Endothelial cell of umbilical vein (primary cell): ENCODE data around the gene SLC35E3. TPM values are rescaled to one million over a fixed set of nuclear protein-coding genes. Genes with fewer than 3 reads are reported as not detected.

Experiments used
- BruUV-seq: library from RNA; stranded (reverse); fragments of 400-500 nt; replicated peaks from 2 replicates; lab custom pipeline; 2021; lab: Mats Ljungman, UMichigan
- CTCF ChIA-PET: fragments of 300-600, 350-600 bp; sonication (Branson Sonifier 250); formaldehyde crosslinking; loops from one replicate; lab custom pipeline; 2021; ENCODE audit warnings: antibody characterized with exemption, inconsistent platforms; lab: Charles Lee
- POLR2A ChIA-PET: fragments of 300-600, 350-600 bp; sonication (Branson Sonifier 250); formaldehyde crosslinking; loops from one replicate; lab custom pipeline; 2021; ENCODE audit warnings: antibody characterized with exemption, inconsistent platforms; lab: Charles Lee
- DNase-seq: peaks from one replicate; pipeline ENCODE4 v3.0.0-alpha.2; 2011; ENCODE audit warnings: low read depth, low spot score
- FAIRE-seq: peaks from 2 replicates; lab custom pipeline; 2011; peaks lifted over from hg19 to GRCh38; lab: Jason Lieb, UNC
- H2AFZ ChIP-seq: 2 replicates; pipeline ENCODE4 v1.6.0; 2012; ENCODE audit warnings: low read depth, low read length, control low read depth, inconsistent platforms
- H3K27ac ChIP-seq: 2 replicates; pipeline ENCODE4 v1.5.1; 2011; ENCODE audit warnings: low read depth, mild to moderate bottlenecking, control low read depth, low read length, moderate library complexity; ENCODE audit not compliant: insufficient read depth
- H3K27me3 ChIP-seq, 2 experiments: 2 replicates each; pipeline versions ENCODE4 v1.6.0 to v1.6.1; 2011; ENCODE audit warnings: low read length in 2 of 2, mixed read lengths in 1 of 2; ENCODE audit not compliant: control insufficient read depth in 2 of 2, insufficient read depth in 2 of 2
- H3K36me3 ChIP-seq, 2 experiments: 2 replicates in 1 of 2; 3 replicates in 1 of 2; pipeline ENCODE4 v1.5.1; 2011; ENCODE audit warnings: low read length in 2 of 2, mild to moderate bottlenecking in 1 of 2, moderate library complexity in 1 of 2; ENCODE audit not compliant: control insufficient read depth in 2 of 2, insufficient read depth in 2 of 2; ENCODE audit errors: extremely low read depth in 1 of 2
- H3K4me1 ChIP-seq: 3 replicates; pipeline ENCODE4 v1.5.1; 2011; ENCODE audit warnings: mild to moderate bottlenecking, low read length; ENCODE audit not compliant: control insufficient read depth, insufficient read depth; ENCODE audit errors: extremely low read depth
- H3K4me2 ChIP-seq: 2 replicates; pipeline ENCODE4 v1.6.1; 2011; ENCODE audit warnings: low read length, control low read depth, mixed read lengths; ENCODE audit not compliant: insufficient read depth
- H3K4me3 ChIP-seq, 3 experiments: fragments of 200-600 bp in 1 of 3; sonication (generic), shearing (Covaris generic) in 1 of 3; replicated peaks in 1 of 3; 2 replicates each; pipeline ENCODE4 v1.5.1; 2011 to 2016; ENCODE audit warnings: control low read depth in 3 of 3, low read length in 3 of 3, mild to moderate bottlenecking in 2 of 3, inconsistent platforms in 1 of 3, low read depth in 1 of 3, moderate library complexity in 1 of 3; ENCODE audit not compliant: insufficient read depth in 1 of 3
- H3K79me2 ChIP-seq: 2 replicates; pipeline ENCODE4 v1.6.0; 2012; ENCODE audit warnings: low read length, inconsistent platforms; ENCODE audit not compliant: control insufficient read depth, insufficient read depth
- H3K9ac ChIP-seq: replicated peaks from 2 replicates; pipeline ENCODE3; 2011; ENCODE audit warnings: low read length, control low read depth; ENCODE audit not compliant: insufficient read depth; ENCODE audit errors: extremely low read depth
- H3K9me1 ChIP-seq: replicated peaks from 3 replicates; pipeline ENCODE4 v1.6.0; 2011; ENCODE audit warnings: mild to moderate bottlenecking, low read length; ENCODE audit not compliant: control insufficient read depth, insufficient read depth; ENCODE audit errors: extremely low read depth
- H3K9me3 ChIP-seq: replicated peaks from 2 replicates; pipeline ENCODE4 v1.5.1; 2012; ENCODE audit warnings: low read length, inconsistent platforms; ENCODE audit not compliant: control insufficient read depth, insufficient read depth
- H4K20me1 ChIP-seq: replicated peaks from 2 replicates; pipeline ENCODE3; 2011; ENCODE audit warnings: mild to moderate bottlenecking, low read length; ENCODE audit not compliant: control insufficient read depth, insufficient read depth; ENCODE audit errors: extremely low read depth
- EZH2 ChIP-seq: IDR thresholded peaks from 2 replicates; pipeline ENCODE4 v1.6.1; 2012; ENCODE audit warnings: borderline replicate concordance, low read depth, mild to moderate bottlenecking, moderate library complexity, low read length, inconsistent platforms; ENCODE audit not compliant: severe bottlenecking
- FOS ChIP-seq: IDR thresholded peaks from 2 replicates; pipeline ENCODE4 v1.6.1; 2011; ENCODE audit warnings: mild to moderate bottlenecking, low read length, moderate library complexity, borderline replicate concordance; ENCODE audit not compliant: insufficient read depth
- GATA2 ChIP-seq: IDR thresholded peaks from 2 replicates; pipeline ENCODE4 v1.7.0; 2011; ENCODE audit warnings: low read depth, mild to moderate bottlenecking, moderate library complexity, mixed read lengths, low read length; ENCODE audit not compliant: insufficient read length, insufficient read depth
- JUN ChIP-seq: IDR thresholded peaks from 2 replicates; pipeline ENCODE4 v1.6.1; 2011; ENCODE audit warnings: borderline replicate concordance, low read depth; ENCODE audit not compliant: insufficient read length, insufficient read depth
- MYC ChIP-seq: IDR thresholded peaks from one replicate; pipeline ENCODE4 v1.6.1; 2011; ENCODE audit warnings: mild to moderate bottlenecking, low read depth, low read length
- POLR2A ChIP-seq: IDR thresholded peaks from 2 replicates; pipeline ENCODE4 v1.6.1; 2012; ENCODE audit warnings: low read depth, mild to moderate bottlenecking, control low read depth, low read length
- POLR2AphosphoS5 ChIP-seq: IDR thresholded peaks from 2 replicates; pipeline ENCODE4 v1.6.1; 2012; ENCODE audit warnings: low read depth, mild to moderate bottlenecking, control low read depth, low read length, moderate library complexity; ENCODE audit not compliant: insufficient read depth
- dilution Hi-C: fragments of 300-500 bp; cut with MboI; formaldehyde crosslinking; loops from one replicate; pipeline ENCODE4 v1.15.0; 2019; ENCODE audit warnings: low sequenced_read_pairs; ENCODE audit not compliant: extremely low pct_ligation_motif_present
- intact Hi-C: fragments of 100-400 bp; cut with micrococcal nuclease; formaldehyde crosslinking; loops from one replicate; pipeline ENCODE4 v1.10.0; 2022
- polyA plus RNA-seq, 4 experiments: library from polyadenylated mRNA; depleted of rRNA in 3 of 4; stranded (reverse) in 3 of 4; unstranded in 1 of 4; fragments of >200 nt; gene quantifications; 2 replicates each; pipeline versions ENCODE4 v1.2.1 to v1.2.3, GENCODE V29; 2011 to 2012; ENCODE audit warnings: missing spikeins in 1 of 4
- total RNA-seq: library from RNA; stranded (reverse); gene quantifications from 2 replicates; pipeline ENCODE4 v1.2.3, GENCODE V29; 2021
- TF ChIP-seq, protein P1 (sequence below): IDR thresholded peaks from 2 replicates; pipeline ENCODE4 v1.6.1; 2011; ENCODE audit not compliant: insufficient read depth, insufficient read length
- TF ChIP-seq, protein P2 (sequence below), 2 donors: IDR thresholded peaks; 1 replicate in 1 of 2; 2 replicates in 1 of 2; pipeline ENCODE4 v1.5.1; 2011; ENCODE audit warnings: low read length in 2 of 2, mild to moderate bottlenecking in 2 of 2, moderate library complexity in 2 of 2, control low read depth in 1 of 2, inconsistent platforms in 1 of 2, low read depth in 1 of 2; ENCODE audit not compliant: insufficient read depth in 1 of 2; ENCODE audit errors: extremely low read depth in 1 of 2

The SLC35E3 gene
- total and polyA plus RNA-seq, 2 donors (not counting 3 experiments of a cell fraction or from before 2014, with no cell fraction given) = 8.1 to 13.8 TPM

DNA sequence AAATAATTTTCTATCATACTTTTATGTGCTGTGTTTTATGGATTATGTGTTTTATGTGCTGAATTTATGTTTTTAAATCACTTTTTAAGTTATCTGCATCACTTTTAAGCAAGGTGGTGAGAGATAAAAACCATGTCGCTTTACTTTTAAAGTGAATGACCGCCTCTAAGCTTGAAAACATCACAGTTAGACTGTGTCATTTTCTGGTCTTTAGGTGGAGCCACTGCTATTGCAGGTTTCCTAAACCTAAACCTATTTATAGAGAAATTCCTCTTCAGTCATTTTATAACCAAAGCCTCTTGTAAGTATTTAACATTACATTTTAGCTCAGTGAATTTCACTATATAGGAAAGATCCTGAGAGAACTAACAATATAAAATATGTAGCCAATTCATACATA is 41.0 kb downstream of the SLC35E3 start:
- peak overlapping the region; percentile 87 for H3K27ac ChIP-seq
- peak overlapping the region; percentile 48 for H3K4me2 ChIP-seq
- TSS peak; percentile 97 for BruUV-seq
- POLR2A ChIA-PET = interaction anchor here (2.7 kb wide), 1 partner anchor 21 kb away, joined by 21 read pairs; the partner anchor contains the start of gene MDM2
- intact Hi-C loops = loop anchor here (1.0 kb wide), 3 partner anchors 21 to 101 kb away; partner anchors contain the start of genes MDM2, NUP107 and SLC35E3
- TF ChIP-seq FOS (no peak), EZH2 (no peak), MYC (no peak), JUN (no peak)
- TF ChIP-seq, protein P1, sequence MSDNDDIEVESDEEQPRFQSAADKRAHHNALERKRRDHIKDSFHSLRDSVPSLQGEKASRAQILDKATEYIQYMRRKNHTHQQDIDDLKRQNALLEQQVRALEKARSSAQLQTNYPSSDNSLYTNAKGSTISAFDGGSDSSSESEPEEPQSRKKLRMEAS = no peak
- peak overlapping the region; percentile 43 for H3K9ac ChIP-seq
- no peaks in the 10 kb centered on the region for H3K9me3 ChIP-seq
- H2AFZ ChIP-seq = no peak overlapping the region
- H4K20me1 ChIP-seq = no peaks in the 10 kb centered on the region
- dilution Hi-C loops = no loop called here
- no peaks in the 10 kb centered on the region for H3K9me1 ChIP-seq
- H3K79me2 ChIP-seq = no peaks in the 10 kb centered on the region
- DNase-seq (no peak), FAIRE-seq (no peak)
- peaks cover 18% of the 10 kb centered on the region for H3K4me1 ChIP-seq
- CTCF ChIA-PET = interaction anchor here (0.7 to 2.6 kb wide), 14 partner anchors 9 to 1516 kb away, joined by 3 to 35 read pairs (median 4); partner anchors contain the start of genes MDM2 and SLC35E3
- no peak overlapping the region for H3K4me3 ChIP-seq
- H3K27me3 ChIP-seq = no peaks in the 10 kb centered on the region
- H3K36me3 ChIP-seq = no peaks in the 10 kb centered on the region

DNA sequence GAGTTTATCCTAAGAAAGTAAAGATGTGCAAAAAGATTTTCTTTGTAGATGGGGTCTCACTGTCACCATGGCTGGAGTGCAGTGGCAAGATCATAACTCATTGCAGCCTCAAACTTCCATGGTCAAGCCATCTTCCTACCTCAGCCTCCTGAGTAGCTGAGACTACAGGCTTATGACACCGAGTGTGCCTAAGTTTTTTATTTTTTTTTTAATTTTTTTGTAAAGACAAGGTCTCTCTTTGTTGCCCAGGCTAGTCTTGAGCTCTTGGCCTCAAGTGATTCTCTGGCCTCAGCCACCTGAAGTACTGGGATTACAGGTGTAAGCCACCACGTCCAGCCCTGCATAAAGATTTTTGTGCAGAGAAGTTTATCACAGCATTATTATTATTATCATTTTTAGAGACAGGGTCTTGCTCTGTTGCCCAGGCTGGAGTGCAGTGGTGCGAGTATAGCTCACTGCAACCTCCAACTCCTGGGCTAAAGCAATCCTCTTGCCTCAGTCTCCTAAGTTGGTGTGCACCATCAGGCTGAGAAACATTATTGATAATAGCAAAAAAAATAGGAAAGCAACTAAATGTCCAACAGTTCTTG is 42.7 kb downstream of the SLC35E3 start:
- Histone ChIP-seq H3K27ac (no peak overlapping the region), H3K9ac (no peak overlapping the region), H4K20me1 (no peaks in the 10 kb centered on the region), H3K27me3 (no peaks in the 10 kb centered on the region), H3K4me1 (peaks cover 18% of the 10 kb centered on the region), H3K79me2 (no peaks in the 10 kb centered on the region), H2AFZ (no peak overlapping the region), H3K9me3 (no peaks in the 10 kb centered on the region), H3K4me2 (no peak overlapping the region), H3K9me1 (no peaks in the 10 kb centered on the region), H3K4me3 (no peak overlapping the region), H3K36me3 (no peaks in the 10 kb centered on the region)
- no peak for DNase-seq
- BruUV-seq = no TSS peak
- intact Hi-C loops = no loop called here
- POLR2A ChIA-PET = interaction anchor here (2.7 kb wide), 1 partner anchor 19 kb away, joined by 21 read pairs; the partner anchor contains the start of gene MDM2
- dilution Hi-C loops = no loop called here
- CTCF ChIA-PET = interaction anchor here (2.2 to 2.6 kb wide), 2 partner anchors 20 to 42 kb away, joined by 13 to 35 read pairs; partner anchors contain the start of genes MDM2 and SLC35E3
- FAIRE-seq = peak; percentile 4
- TF ChIP-seq, protein P1 = no peak
- TF ChIP-seq GATA2 (no peak), FOS (no peak), MYC (no peak), EZH2 (no peak), JUN (no peak), POLR2AphosphoS5 (no peak), POLR2A (no peak)
- TF ChIP-seq, protein P2, sequence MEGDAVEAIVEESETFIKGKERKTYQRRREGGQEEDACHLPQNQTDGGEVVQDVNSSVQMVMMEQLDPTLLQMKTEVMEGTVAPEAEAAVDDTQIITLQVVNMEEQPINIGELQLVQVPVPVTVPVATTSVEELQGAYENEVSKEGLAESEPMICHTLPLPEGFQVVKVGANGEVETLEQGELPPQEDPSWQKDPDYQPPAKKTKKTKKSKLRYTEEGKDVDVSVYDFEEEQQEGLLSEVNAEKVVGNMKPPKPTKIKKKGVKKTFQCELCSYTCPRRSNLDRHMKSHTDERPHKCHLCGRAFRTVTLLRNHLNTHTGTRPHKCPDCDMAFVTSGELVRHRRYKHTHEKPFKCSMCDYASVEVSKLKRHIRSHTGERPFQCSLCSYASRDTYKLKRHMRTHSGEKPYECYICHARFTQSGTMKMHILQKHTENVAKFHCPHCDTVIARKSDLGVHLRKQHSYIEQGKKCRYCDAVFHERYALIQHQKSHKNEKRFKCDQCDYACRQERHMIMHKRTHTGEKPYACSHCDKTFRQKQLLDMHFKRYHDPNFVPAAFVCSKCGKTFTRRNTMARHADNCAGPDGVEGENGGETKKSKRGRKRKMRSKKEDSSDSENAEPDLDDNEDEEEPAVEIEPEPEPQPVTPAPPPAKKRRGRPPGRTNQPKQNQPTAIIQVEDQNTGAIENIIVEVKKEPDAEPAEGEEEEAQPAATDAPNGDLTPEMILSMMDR (IDR thresholded peaks at IDR 0.05; ENCODE audit: extremely low read depth in 1 of 2, insufficient read depth in 1 of 2, low read depth in 1 of 2, low read length in 2 of 2) = no peak
